Suprapubic skin (tissue), 4 donors: ENCODE measurements around the gene EI24.
"Not testable (repeated sequence)": the region's sequence is repeated elsewhere in the genome, so short reads cannot be mapped to it uniquely, and the experiment has no call there.

Source experiments
- POLR2A ChIP-seq, 2 donors: fragments of 450-650 bp; IDR thresholded peaks; one replicate each; pipeline ENCODE4 v1.6.1; 2017; ENCODE audit warnings: antibody characterized with exemption in 2 of 2, mild to moderate bottlenecking in 2 of 2, moderate library complexity in 2 of 2
- POLR2AphosphoS5 ChIP-seq, 3 donors: sonication (generic); formaldehyde crosslinking; IDR thresholded peaks; one replicate each; pipeline ENCODE4 v1.6.1; 2017; ENCODE audit warnings: antibody characterized with exemption in 3 of 3
- TF ChIP-seq, protein P1 (sequence below), 2 donors: fragments of 200-600 bp in 1 of 2; fragments of 450-650 bp in 1 of 2; sonication (generic) in 1 of 2; IDR thresholded peaks; one replicate each; pipeline ENCODE4 v1.5.1; 2016 to 2019; ENCODE audit warnings: antibody characterized with exemption in 2 of 2, mild to moderate bottlenecking in 1 of 2, moderate library complexity in 1 of 2

DNA sequence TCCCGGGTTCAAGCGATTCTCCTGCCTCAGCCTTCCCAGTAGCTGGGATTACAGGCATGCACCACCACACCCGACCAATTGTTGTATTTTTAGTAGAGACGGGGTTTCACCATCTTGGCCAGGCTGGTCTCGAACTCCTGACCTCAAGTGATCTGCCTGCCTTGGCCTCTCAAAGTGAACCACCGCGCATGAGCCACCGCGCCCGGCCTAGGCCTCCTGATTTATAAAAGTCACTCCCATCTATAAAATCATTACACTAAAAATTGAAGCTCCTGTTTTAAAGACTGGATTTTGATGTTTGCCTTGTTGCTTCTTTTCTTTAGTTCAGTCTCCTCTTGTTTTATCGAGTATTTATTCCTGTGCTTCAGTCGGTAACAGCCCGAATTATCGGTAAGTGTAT is 7.9 kb downstream of the EI24 start:
- TF ChIP-seq, protein P1, sequence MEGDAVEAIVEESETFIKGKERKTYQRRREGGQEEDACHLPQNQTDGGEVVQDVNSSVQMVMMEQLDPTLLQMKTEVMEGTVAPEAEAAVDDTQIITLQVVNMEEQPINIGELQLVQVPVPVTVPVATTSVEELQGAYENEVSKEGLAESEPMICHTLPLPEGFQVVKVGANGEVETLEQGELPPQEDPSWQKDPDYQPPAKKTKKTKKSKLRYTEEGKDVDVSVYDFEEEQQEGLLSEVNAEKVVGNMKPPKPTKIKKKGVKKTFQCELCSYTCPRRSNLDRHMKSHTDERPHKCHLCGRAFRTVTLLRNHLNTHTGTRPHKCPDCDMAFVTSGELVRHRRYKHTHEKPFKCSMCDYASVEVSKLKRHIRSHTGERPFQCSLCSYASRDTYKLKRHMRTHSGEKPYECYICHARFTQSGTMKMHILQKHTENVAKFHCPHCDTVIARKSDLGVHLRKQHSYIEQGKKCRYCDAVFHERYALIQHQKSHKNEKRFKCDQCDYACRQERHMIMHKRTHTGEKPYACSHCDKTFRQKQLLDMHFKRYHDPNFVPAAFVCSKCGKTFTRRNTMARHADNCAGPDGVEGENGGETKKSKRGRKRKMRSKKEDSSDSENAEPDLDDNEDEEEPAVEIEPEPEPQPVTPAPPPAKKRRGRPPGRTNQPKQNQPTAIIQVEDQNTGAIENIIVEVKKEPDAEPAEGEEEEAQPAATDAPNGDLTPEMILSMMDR (IDR thresholded peaks at IDR 0.05): not testable (repeated sequence)
- not testable (repeated sequence) for TF ChIP-seq POLR2A, POLR2AphosphoS5 (IDR thresholded peaks at IDR 0.05)
